ENCODE data around the gene EDC4.
"Not testable (repeated sequence)": the region's sequence is repeated elsewhere in the genome, so short reads cannot be mapped to it uniquely, and the experiment has no call there.

EDC4 gene

DNA sequence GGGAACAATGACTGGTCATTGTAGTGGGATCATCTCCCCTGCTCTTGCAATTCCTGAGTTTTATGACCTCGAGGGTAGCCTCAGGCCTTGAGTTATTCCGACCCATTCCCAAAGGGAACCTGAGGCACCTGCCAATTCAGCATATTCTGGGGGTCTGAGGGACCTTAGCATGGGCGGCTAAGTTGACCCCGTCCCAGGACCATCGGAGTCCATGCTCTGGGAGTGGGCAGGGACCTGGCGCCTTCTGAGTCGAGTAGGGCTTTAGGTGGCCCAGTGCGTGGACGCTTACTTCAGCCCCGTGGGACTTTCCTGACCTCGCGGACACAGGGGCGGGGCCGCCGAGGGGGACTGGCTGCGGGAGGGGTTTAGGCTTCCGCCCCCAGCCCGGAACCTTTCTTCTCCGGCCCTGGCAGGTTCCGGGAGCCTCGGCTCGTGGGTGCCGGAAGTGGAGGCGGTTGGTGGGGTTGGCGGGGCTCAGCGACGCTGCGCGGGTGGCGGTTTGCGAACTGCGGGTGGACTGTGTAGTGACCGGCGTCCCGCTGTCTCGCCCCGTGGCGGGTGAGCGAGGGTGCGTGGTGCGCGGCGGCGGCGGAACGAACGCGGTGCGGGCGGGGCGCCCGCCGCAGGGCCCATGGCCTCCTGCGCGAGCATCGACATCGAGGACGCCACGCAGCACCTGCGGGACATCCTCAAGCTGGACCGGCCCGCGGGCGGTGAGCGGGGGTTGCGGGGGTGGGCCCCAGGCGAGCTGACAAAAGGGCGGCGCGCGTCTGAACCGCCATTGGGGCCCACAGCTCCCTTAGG lies at the start of gene EDC4:
Gene EDC4, plus strand, starts transcription at position 422 of the 804 bp plus-strand sequence. Its CDS starts 210 bp downstream, at position 632.
- DNase-seq: peak; percentile 87

DNA sequence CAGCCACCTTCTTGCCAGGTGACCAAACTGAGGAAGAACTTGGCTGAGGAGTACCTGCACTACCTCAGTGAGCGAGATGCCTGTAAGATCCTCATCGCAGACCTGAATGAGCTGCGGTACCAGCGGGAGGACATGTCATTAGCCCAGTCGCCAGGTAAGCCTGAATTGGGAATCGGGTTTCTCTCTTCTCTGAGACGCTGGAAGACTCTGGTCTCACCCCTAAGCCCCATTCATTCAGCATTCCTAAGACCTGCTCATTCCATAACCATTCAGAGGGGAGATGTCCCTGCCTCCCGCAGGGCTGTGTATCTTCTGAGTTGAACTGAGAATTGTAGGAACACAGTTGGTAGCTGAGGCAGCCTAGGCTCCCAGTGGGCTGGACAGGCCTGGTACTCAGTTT lies 47.7 kb upstream of the EDC4 start:
- no peak for DNase-seq

DNA sequence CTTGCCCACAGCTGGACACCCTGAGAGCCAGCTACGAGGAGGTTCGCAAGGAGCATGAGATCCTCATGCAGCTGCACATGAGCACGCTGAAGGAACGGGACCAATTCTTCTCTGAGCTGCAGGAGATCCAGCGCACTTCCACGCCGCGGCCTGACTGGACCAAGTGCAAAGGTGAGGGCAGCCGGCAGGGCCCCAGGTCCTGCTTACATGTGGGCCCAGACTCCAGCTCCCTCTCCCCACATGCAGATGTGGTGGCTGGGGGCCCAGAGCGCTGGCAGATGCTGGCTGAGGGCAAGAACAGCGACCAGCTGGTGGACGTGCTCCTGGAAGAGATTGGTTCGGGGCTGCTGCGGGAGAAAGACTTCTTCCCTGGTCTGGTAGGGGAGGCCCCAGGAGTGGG lies 46.9 kb upstream of the EDC4 start:
- no peak for DNase-seq

- no peak for DNase-seq
Measured at GRCh38 chr16:67828651-67829050, 44.2 kb upstream of the EDC4 start.

GRCh38 chr16:67833030-67833414 lies 39.8 kb upstream of the EDC4 start:
- DNase-seq: no peak

- DNase-seq: peak; percentile 94
Measured at GRCh38 chr16:67833415-67834241, 39.2 kb upstream of the EDC4 start.

DNA sequence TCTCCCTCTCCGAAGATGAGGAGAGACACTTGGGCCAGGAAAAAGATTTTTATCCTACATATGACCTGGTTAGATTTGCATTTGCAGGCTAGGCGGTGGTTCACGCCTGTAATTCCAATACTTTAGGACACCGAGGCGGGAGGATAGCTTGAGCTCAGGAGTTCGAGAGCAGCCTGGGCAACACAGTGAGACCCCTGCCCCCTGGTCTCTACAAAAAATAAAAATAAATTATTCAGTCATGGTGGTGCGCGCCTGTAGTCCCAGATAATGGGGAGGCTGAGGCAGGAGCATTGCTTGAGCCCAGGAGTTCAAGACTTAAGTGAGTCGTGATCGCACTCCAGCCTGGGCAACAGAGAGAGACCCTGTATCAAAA lies 38.6 kb upstream of the EDC4 start:
- DNase-seq: no peak

DNA sequence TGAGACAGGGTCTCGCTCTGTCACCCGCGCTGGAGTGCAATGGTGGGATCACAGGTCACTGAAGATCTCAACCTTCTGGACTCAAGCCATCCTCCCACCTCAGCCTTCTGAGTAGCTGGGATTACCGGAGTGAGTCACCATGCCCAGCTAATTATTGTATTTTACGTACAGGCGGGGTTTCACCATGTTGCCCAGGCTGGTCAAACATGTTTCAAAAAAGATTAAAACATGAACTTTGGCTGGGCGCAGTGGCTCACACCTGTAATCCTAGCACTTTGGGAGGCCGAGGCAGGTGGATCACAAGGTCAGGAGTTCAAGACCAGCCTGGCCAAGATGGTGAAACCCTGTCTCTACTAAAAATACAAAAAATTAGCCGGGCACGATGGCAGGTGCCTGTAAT lies 35.7 kb upstream of the EDC4 start:
- DNase-seq: not testable (repeated sequence)

GRCh38 chr16:67837811-67838210 lies 35.0 kb upstream of the EDC4 start:
- no peak for DNase-seq

DNA sequence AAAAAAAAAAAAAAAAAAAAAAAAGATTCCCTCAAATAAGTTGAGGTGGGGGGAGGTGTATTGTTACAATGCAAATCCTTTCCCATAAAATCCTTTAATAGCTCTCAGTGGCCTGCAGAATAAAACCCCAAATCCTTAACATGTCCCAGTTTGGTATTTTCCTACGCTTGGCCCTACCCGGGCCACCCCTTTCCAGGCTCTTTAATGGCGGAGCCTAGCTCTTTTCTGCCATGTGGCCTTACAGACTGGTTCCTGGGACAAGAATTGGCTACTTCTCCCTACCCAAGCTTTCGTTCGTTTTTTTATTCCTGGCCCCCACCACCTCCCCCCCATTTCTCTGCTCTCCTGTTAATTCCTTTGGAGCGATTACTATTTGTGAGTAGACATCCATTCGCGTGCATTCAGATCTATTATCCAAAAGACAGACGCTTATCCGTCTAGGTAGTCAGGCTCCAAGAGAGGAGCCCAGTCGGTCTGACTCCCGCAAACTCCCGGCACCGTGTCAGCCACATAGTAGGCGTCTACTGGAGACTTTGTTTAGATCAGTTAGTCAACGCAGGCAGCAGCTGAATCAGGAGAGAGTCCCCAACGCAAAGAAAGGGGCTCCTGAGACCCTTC lies 31.5 kb upstream of the EDC4 start:
- DNase-seq: no peak

DNA sequence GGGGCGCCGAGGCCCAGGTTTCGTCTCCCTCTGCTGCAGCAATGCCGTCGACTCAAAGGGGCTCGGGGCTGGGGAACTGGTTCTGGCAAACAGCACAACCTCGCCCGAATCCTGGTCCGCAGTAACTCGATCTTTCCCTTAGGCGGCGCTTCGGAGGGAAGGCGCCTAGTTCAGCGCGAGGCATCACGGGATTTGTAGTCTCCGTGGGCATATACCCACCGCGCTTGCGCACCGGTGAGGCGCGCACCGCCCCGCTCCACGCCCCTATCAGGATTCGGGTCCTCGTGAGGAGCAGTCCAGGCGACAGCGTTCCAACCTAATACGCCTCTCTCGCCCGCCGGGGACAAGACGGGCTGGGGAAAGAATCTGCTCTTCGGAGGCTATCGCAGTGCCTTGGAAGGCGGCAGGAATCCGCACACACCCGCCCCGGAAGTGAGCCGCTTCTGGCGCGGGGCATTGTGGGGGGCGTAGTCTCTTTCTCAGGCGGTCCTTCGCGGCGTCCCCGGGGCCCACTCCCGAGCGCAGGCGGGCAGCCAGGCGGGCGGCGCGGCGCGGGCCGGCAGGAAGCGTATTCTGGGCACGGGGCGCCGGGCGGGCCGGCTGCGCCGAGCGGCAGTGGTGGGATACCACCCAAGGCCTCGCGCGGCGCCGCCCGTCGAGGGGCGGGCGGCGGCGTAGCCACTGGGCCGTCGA lies 30.9 kb upstream of the EDC4 start, which contains the start of gene THAP11:
Gene THAP11, plus strand, starts transcription at position 505 of the 693 bp plus-strand sequence. CDS start 235 bp downstream, outside the sequence.
- DNase-seq: peak; percentile 95

- DNase-seq: peak; percentile 72
Measured at GRCh38 chr16:67842509-67843342, 30.1 kb upstream of the EDC4 start.

- DNase-seq: no peak
Measured at GRCh38 chr16:67843343-67843765, 29.5 kb upstream of the EDC4 start.

DNA sequence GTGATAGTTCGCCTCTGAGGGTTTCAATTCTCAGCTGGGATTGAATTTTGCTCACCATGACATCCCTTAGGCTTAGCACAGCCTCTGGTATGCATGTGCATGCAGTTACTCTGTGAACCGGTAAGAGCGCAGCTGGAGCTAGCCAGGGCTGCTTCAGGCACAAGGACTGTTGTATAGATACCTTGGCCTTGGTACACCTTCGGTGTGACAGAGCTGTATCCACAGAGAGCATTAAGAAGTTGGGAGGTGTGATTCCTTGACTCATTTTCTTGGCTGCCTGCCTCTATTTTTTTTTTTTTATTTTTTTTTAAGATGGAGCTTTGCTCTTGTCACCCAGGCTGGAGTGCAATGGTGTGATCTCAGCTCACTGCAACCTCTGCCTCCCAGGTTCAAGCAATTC lies 28.4 kb upstream of the EDC4 start:
- no peak for DNase-seq

DNA sequence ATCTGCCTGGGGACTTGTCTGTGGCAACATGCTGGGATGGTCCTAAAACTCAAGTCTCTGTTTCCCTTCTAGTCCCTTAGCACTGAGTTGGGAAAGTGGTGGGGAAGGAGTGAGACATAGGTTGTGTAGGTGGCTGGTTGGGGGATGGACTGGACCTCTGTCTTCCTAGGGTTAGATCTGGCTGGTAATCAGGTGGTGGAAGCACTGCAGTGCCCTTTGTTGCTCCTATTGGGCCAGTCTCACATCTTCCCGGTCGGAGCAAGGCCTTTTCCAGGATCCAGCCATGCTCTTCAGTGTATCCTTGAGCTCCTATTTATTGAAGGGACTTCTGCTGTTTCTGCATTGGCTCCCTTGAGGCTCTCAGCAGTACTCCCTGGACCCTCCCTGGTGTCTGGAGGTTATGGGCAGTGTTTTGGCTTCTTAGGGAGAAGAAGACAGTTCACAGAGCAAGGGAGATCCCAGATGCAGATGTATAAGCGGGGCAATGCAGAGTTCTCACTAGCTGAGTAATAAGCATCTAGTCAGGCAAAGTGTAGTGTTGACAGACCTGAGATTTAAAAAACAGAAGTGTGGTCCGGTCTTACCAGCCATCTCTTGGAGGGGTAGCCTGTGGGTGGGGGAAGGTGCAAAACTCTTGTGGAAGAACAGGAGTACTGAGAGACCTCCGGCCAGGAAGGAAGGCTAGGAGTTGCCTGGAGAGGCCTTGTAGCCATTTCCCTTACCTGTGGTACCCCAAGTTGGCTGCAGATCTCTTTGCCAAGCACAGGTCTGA lies 27.4 kb upstream of the EDC4 start:
- no peak for DNase-seq

GRCh38 chr16:67846063-67846319 lies 26.9 kb upstream of the EDC4 start:
- no peak for DNase-seq

DNA sequence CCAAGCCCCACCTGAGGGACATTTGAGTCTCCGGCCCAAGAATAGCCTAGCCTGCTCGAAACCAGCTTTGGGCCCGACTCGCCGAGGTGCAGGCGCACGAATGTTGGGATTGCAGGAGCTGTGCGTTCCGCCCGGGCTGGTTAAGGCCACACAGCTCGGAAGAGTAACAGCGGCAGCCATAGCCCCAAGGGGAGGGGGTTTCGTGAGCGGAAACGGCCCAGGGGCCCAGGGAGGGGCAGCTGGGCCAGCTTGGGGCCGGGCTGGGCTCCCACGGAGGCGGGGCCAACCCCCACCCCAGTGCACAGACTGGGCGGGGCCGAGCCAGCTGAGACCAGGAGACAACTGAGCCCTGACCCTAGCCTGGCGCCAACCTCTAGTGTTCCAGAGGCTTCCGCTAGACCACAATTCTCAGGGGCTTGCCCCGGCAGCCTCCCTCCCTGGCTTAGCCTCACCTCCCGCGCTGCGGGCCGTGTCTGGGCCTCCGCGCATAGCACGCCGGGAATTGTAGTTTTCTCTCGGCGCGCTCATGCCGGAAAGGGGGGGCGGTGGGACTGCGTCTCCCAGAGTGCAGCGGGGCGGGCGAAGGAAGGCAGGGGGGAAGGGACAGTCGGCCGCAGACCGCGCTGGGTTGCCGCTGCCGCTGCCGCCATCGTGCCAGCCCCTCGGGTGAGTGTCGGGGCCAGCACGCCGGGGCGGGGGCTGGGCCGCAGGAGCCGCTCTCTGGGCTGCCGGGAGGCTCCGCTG lies 26.4 kb upstream of the EDC4 start, which contains the start of gene NUTF2:
Gene NUTF2, plus strand, starts transcription at position 614 of the 744 bp plus-strand sequence. CDS start 18,198 bp downstream, outside the sequence.
- peak; percentile 96 for DNase-seq

DNA sequence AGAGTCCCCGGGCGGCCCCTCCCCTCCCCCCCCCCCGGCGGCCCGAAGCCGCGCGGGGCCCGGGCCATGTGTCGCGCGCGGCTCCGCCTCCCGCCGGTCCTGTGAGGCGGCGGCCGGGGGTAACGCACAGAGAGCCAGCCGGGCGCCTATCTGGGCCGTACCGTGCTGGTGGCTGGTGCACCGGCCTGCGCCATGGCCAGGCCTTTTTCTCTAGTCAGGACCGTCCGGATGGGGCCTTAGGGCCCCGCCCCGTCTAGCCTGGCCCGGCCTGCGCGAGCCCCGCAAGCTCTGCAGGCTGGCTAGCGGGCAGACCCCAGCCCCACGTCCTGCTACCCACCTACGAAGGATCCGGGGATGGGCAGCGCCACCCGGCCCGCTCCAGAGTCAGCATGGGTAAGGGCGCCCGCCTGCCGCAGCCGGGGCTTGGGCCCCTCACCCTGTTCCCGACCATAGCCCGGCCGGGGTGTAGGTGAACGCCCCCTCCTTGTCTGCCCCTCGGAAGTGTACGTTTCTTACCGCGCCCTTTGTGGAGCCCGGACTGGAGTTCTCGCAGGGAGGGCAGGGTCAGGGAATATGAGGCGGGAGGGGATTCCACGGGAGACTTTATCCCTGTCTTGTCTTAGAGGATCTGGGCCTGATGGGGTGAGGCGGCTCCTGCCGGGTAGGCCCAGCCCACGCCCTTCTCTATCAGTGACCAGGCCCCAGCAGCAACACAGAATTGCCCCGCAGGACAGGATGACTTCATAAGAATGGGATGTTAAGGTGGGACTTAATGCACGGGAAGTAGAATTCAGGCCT lies 25.6 kb upstream of the EDC4 start, which contains the start of gene CENPT:
Gene CENPT, minus strand, starts transcription at position 630 of the 798 bp plus-strand sequence. CDS start 13,834 bp downstream, outside the sequence.
- DNase-seq: no peak

DNA sequence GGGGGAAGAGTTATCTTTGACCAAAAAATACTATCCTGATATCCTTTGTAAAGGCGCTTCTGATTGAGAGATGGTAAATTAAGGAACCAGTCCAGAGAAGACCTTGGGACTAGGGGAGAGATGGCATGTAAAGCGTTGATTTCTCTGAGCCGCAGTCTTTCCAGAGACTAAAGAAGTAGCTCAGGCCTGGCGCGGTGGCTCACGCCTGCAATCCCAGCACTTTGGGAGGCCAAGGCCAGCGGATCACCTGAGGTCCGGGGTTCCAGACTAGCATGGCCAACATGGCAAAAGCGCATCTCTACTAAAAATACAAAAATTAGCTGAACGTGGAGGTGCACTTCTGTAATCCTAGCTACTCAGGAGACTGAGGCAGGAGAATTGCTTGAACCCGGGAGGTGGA lies 24.7 kb upstream of the EDC4 start:
- no peak for DNase-seq

Measured in CD4-positive, alpha-beta T cell treated with Interleukin-17A for 4 hours (primary cell).